Measurements from ENCODE around the gene LRMDA.
"Not testable (repeated sequence)": the region's sequence is repeated elsewhere in the genome, so short reads cannot be mapped to it uniquely, and the experiment has no call there.

LRMDA gene

GRCh38 chr10:76554478-76554877, 1123.1 kb downstream of the LRMDA start:
- no peak for DNase-seq

DNA sequence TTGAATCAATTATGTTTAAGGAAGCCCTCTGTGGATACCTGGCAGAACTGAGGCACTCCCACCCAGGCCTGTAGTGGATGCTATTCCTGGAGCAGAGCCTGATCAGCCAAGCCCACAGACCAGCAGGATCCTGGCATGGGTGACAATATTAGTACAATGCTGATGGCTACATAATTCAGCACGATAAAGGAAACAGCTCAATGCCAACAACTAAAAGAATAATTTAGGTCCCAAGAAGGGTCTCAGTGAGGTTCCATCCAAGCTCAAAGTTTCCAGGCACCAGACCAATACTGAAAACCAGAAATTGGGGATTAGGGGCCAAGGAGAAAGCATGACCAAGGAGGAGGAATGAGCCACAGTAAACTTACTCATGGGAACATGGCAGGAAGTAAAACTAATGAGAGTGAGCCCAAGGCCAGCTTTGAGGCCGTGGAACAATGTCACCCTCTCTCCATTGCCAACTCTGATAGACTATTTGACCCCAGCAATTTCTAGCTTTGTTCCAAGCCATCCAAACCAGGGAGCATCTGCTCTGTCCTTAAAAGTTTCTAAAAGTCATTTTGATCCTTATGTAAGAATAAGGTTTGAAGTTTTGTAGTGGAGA, 1123.7 kb downstream of the LRMDA start:
- DNase-seq = no peak

GRCh38 chr10:76557366-76557765, 1125.9 kb downstream of the LRMDA start:
- no peak for DNase-seq

GRCh38 chr10:76558586-76558985, 1127.2 kb downstream of the LRMDA start:
- no peak for DNase-seq

- DNase-seq = no peak
These were observed 1127.8 kb downstream of the LRMDA start for GRCh38 chr10:76558996-76559891.

DNA sequence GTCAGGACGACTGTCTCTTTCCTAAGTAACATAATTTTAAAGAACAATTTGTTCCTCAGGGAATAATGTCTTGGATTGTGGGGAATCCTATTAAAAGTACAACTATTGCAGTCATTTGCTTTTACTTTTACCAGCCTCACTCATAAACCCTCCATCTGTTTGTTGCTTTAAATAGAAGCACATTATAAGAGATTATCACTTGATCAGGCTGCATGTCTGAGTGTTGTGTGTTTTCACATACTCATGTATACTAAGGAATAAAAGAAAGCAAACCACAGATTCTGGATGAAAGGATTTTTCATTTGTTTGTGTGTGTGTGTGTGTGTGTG, 1128.4 kb downstream of the LRMDA start:
- no peak for DNase-seq

DNA sequence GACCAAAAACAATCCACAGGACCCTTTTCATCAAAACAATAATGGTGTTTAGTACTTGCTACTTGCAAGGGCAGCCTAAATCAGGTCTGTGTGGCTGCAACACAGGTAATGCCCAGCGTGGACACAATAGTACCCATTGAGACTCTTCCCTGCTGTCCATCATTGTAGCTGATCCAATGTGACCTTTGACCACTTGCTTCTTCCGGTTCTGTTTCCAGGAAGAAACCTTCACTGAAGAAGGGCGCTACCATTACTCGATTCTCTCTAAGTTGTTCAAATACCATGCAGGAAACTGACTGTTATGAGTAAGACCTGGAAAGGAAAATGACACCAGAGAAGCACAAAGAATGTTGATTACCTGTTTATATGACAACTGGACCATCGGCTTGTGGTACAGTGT, 1128.9 kb downstream of the LRMDA start:
- no peak for DNase-seq

DNA sequence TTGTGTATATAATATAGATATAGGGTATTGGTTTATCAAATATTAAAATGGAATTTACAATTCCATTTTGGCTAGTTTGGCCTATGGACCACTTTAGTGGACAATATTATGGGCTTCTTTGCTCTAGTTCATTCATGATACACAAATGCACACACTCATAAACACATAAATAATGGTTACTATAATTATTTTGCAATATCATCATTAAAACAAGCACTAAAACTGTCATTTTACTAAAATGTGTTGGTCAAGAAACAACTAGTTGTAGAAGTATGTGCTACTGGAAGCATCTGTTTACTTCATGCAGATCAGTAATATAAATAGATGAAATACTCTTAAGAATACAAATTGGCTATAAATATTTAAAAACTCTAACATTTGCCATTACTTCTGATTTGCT, 1131.9 kb downstream of the LRMDA start:
- DNase-seq = no peak

GRCh38 chr10:76572021-76572420, 1140.6 kb downstream of the LRMDA start:
- DNase-seq = no peak

DNA sequence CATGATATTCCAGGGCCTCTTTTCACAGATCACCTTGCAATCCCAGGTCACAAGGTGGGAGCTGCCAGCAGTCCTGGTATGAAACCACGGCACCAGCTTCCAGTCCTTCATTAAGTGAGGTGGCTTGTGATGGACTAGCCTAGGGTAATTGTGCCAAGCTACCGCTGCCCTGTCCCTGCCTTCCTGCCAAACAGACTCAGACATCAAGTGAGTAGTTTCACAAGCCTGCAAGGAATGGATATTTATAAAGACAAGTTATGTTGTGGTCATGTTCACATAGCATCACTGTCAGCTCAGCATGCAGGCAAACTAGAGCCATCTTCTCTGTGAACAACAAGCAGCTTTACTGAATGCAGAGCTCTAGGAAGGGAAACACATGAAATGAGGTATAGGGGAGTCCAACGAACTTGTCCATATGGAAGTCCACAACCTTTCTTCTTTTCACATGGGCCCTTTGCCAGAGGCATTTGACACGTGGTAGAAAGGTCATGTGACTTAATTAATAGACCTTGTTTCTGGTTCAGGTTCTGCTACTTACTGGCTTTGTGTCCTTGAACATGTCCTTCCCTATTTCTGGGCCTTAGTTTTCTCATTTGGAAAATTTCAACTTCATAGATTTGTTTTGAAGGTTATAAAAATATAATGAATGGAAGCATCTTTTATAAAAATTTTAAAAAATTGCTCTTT, 1145.0 kb downstream of the LRMDA start:
- no peak for DNase-seq

DNA sequence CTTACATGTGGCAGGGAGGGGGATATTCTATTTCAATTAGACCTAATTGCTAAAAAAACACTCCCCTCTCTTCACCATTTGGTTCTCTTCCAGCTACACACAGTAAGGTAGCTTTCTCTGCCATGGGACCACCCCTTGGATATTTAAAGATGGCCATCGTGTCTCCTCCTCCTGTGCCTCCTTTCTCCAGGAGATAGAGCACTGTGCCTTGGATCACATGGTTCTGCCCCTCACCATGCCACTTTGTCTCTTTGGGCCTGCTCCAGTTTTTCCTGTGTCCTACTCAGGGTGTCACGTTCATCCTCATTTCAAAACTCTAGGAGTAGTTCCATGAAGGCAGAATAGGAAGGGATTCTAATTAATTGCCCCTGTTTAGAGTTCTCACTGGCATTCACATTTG, 1146.0 kb downstream of the LRMDA start:
- no peak for DNase-seq

DNA sequence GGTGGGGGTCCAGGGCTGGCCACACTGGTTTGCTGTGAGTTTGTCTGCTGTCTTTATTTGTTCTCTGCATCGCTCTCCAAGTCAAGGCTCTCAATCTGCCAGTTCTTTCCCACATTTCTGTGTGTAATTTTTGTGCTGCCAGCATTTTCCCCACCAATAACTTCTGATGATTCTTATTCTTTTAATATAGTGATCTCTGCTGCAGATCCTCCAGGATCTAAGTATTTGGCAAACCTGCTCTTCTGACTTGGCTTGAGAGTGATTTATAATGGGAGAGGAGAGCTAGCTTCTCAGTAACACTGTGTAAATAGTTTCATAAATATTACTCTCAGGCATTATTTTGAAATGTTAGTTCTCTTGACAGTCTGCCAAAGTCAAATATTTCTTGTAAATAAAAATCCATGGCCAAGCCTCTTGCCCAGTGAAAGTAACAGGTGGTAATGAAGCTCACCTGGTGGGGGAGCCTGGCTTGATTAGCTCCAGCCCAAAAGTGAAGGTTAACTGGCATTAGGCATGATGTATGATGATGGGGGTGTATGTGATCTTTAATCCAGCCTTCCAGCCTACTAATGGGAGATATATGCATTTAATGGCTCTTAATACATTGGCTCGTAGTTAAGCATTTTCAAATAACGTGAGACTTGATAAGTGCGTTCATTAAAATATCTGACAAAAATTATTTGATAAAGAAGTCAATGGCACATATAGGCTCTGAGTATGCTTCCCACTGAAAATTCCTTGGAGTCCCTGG, 1150.3 kb downstream of the LRMDA start:
- no peak for DNase-seq

DNA sequence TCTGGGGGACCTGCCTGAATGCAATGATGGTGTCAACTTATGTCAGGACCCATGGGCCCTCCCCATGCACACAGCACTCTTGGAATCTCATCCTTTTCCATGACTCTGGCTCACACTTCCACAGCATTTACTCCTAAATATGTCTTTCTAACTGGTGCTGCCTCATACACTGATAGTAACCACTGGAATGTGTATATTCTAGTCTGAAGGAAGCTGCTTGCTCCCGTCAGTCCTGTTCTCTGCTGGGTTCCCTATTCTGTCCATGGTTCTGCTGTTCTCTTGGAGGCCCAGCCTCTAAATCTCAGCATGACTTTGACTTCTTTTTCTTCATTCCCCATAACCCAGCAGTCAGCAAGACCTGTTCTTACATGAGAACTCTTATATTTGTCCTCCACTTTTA, 1151.1 kb downstream of the LRMDA start:
- no peak for DNase-seq

DNA sequence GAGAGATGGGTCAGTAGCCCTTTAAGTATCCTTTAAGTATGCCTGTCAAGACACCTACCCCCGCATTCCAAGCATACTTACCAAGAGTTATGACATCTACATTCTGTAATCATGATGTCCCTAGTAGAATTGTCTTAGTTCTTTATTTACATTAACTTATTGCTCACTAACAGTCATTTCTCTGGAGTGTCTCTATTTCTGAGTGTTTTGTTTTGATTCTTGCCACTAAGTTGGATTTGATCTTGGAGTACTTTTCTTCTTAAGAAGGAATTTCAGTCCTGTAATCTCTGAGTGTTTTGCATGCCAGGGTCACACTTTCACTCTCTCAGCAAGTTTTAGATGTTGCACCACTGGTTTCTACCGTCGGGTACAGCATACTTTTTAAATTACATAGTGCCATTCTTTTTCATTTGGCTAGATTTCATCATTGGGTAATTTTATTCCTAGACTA, 1152.3 kb downstream of the LRMDA start:
- no peak for DNase-seq

- DNase-seq = not testable (repeated sequence)
These were observed 1153.0 kb downstream of the LRMDA start for GRCh38 chr10:76584466-76584865.

Data from activated CD8-positive, alpha-beta memory T cell treated with anti-CD3 and anti-CD28 coated beads for 24 hours (primary cell).